DMS153 treated with DMSO at 0.1 percent for 48 hours (cell line): ENCODE results near the gene AP2A1.

Experiments
- DNase-seq: peaks from one replicate; lab custom pipeline; 2025; ENCODE audit not compliant: unreplicated experiment; lab: John Stamatoyannopoulos, UW

The AP2A1 gene

DNA sequence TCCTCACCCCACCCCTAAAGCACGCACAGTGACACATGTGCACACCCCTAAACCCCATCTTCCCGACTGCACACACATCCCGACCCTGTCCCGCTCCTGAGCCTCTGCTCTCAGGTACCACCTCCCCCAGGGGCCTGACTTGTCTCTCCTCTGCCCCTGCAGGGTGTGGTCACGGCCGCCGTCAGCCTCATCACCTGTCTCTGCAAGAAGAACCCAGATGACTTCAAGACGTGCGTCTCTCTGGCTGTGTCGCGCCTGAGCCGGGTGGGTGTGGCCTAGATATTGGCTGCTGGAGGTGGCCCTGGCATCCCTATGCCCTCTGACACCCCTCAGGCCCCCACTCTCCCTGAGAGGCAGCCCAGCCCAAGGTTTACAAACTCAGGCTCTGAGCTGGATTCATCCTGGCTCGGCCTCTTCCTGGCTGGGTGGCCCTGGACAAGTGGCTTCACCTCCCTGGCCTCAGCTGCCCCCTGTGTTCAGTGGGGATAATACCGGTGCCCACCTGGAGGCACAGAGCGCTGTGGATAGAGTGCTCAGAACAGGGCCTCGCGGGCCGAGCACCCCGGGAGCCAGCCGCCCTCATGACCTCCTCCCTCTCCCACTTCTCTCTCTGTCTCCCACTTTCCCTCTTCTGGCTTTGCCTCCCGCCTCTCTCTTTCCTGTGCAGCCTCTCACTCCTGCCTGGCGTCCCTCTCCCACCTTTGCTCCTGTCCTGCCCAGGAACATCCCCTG is 26.2 kb downstream of the AP2A1 start:
- DNase-seq, result no peak

DNA sequence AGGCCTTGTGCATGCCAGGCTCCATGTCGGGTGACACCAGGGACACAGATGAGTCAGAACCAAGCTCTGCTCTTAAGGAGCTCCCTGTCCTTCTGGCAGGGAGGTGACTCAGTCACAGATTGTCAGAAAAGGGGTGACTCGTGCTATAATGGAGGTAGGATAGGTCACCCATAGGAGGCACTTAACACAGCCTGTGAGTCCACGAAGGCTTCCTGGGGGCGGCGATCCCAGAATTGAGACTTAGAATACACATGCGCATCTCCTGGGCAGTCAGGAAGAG is 26.7 kb downstream of the AP2A1 start:
- DNase-seq, result no peak

DNA sequence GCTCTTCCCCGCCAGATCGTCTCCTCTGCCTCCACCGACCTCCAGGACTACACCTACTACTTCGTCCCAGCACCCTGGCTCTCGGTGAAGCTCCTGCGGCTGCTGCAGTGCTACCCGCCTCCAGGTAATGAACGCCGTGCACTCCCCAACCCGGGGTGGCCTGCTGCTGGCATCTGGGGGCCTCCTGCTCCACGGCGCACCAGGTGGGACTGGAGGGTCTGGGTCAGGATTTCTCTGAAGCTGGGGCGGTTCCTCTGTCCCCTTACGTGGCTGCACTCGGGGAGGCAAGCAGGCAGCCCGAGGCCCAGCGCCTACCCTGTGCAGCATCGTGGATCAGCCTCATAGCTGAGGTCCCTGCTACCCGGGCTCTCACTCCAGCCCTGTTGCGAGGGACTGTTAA is 28.8 kb downstream of the AP2A1 start:
- DNase-seq, result no peak

DNA sequence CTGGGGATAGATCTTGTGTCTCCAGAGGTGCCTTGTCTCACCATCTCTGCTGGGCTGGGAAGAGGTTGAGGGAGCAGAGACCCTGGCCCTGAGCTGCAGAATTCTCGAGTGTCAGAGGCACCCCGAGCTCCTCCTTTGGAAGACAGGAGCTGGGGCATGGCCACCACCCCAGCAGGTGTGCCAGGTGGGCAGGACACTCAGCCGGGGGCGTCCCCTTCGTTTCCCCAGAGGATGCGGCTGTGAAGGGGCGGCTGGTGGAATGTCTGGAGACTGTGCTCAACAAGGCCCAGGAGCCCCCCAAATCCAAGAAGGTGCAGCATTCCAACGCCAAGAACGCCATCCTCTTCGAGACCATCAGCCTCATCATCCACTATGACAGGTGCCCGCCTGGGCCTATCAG is 31.8 kb downstream of the AP2A1 start:
- no peak for DNase-seq

DNA sequence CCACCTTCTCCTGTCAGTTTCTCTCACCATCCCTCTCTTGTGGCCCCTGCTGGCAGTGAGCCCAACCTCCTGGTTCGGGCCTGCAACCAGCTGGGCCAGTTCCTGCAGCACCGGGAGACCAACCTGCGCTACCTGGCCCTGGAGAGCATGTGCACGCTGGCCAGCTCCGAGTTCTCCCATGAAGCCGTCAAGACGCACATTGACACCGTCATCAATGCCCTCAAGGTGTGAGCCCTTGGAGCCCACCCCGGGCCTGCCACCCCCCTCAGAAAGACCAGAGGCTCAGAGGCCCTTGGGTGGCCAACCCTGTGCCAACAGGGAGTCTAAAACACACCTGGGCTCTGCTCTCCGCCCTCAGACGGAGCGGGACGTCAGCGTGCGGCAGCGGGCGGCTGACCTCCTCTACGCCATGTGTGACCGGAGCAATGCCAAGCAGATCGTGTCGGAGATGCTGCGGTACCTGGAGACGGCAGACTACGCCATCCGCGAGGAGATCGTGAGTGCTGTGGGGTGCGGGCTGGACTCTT is 32.5 kb downstream of the AP2A1 start:
- no peak for DNase-seq

DNA sequence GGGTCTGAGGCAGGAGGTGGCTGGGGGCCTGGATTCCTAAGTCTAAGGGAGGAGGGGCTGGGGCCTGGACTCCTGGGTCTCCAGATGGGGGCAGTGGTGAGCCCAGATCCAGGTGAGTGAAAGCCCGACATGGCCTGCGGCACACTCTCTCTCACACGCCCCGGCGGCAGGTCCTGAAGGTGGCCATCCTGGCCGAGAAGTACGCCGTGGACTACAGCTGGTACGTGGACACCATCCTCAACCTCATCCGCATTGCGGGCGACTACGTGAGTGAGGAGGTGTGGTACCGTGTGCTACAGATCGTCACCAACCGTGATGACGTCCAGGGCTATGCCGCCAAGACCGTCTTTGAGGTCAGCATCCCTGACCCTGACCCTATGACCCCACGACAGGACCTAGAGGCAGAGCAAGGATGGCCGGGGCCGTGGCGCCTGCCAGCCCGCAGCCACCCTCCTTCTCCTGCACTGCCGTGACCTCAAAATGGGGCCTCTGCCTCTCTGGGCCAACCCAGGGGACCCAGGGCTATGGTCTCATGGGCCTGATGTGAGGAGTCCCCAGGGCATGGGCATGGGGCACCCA is 33.1 kb downstream of the AP2A1 start:
- no peak for DNase-seq

DNA sequence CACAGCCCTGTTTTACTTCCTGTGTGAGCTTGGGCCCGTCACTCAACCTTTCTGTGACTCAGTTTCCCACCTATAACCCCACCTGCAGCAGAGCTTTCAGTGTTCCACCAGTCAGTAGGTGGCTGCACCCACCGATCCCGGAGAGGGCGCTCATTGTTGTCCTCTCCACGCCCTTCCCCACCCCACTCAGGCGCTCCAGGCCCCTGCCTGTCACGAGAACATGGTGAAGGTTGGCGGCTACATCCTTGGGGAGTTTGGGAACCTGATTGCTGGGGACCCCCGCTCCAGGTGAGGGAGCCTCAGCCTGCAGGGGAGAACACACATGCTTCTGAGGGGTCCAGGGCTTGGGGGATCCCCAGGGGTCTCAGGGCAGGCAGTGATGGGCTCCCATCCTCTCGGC is 34.0 kb downstream of the AP2A1 start:
- no peak for DNase-seq

DNA sequence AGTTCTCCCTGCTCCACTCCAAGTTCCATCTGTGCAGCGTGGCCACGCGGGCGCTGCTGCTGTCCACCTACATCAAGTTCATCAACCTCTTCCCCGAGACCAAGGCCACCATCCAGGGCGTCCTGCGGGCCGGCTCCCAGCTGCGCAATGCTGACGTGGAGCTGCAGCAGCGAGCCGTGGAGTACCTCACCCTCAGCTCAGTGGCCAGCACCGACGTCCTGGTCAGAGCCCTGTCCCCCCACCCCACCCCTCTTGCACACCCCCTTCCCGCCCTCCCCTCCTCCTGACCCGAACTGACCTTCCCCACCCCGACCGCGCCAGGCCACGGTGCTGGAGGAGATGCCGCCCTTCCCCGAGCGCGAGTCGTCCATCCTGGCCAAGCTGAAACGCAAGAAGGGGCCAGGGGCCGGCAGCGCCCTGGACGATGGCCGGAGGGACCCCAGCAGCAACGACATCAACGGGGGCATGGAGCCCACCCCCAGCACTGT is 34.6 kb downstream of the AP2A1 start:
- no peak for DNase-seq

DNA sequence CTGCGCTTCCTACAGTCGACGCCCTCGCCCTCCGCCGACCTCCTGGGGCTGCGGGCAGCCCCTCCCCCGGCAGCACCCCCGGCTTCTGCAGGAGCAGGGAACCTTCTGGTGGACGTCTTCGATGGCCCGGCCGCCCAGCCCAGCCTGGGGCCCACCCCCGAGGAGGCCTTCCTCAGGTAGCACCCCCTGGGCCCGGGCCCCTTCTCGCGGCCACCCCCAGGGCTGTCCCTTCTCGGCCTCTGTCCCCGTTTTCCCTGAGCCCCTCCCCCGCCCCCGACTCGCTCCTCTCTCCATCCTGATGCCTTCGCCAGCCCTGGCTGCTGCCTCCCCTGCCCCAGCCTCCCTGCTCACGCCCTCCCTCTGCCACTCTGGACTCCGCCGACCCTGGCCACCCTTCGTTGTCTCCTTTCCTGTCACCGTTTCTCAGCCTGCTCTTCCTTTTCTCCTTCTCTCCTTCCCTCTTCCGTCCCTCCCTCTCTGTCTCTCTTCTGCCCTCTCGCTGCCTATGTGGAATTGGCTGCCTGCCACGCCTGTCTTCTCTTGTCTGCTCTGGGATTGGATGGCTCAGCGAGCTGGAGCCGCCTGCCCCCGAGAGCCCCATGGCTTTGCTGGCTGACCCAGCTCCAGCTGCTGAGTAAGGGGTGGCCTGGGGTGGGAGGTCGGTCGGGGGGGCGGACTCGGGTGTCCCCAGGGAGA is 35.3 kb downstream of the AP2A1 start:
- DNase-seq, result peak; percentile 91

DNA sequence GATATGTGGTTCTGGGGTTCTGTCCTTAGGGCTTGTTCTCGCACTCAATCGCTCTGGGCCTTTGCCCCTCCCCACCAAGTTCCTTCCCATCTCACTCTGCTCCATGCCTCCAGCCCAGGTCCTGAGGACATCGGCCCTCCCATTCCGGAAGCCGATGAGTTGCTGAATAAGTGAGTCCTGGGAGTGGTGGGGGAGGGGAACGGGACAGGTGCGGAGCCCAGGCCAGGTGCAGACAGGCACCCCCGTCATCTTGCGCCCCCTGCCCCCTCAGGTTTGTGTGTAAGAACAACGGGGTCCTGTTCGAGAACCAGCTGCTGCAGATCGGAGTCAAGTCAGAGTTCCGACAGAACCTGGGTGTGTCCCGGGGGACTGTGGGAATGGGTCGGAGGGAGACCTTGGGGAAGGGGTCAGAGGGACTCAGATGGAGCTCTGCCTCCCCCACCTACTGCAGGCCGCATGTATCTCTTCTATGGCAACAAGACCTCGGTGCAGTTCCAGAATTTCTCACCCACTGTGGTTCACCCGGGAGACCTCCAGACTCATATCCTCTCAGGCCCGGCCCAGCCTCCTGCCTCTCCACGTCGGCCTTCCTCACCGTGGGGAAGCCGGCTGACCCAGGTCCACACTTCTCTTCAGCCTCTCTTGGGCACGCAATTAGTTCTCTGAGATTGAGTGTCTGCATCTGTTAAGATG is 36.2 kb downstream of the AP2A1 start:
- peak; percentile 64 for DNase-seq

DNA sequence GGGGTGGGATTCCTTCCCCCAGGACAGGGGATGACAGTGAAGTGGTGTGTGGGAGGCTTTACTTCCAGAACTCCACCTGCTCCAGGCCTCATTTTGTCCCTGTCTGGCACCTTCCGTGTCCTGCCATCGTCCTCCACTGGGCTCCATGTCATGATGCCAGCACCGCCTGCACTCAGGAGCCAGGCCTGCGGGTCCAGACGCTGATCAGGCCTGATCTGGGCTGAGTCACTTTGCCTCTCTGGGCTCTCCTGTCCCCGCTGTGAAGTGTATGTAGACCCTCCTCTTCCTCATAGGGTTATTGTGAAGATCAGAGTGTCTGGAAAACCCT is 36.7 kb downstream of the AP2A1 start:
- DNase-seq, result no peak

DNA sequence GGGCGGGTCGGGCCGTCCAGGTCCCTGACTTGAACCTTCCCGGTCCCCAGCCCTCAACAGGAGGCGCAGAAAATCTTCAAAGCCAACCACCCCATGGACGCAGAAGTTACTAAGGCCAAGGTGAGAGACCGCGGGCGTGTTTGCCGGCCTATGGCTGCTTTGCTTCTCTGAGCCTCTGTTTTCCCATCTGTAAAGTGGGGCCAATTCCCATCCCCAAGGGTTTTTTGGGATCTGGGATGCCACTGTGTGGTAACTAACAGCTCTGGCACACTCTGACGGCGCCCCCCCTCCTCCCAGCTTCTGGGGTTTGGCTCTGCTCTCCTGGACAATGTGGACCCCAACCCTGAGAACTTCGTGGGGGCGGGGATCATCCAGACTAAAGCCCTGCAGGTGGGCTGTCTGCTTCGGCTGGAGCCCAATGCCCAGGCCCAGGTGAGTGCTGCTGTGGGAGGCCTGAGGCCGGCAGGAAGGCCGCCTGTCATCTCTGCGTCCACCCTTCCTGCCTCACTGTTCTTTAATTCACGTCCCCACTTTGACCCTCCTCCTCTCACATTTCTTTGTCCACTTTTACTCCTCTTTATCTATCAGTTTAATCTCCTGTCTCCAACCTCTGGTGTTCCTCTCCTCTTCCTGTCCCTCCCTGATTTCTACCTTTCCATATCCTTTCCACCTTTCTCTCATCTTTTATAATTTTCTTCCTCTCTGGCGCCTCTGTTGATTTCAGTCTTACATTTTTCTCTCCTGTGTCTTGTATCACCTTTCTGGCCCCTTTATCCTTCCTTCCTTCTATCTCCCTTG is 39.2 kb downstream of the AP2A1 start:
- no peak for DNase-seq

DNA sequence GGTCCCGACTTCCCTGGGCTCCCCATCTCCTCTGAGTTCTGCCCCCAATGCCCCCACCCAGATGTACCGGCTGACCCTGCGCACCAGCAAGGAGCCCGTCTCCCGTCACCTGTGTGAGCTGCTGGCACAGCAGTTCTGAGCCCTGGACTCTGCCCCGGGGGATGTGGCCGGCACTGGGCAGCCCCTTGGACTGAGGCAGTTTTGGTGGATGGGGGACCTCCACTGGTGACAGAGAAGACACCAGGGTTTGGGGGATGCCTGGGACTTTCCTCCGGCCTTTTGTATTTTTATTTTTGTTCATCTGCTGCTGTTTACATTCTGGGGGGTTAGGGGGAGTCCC is 39.8 kb downstream of the AP2A1 start:
- DNase-seq, result no peak

DNA sequence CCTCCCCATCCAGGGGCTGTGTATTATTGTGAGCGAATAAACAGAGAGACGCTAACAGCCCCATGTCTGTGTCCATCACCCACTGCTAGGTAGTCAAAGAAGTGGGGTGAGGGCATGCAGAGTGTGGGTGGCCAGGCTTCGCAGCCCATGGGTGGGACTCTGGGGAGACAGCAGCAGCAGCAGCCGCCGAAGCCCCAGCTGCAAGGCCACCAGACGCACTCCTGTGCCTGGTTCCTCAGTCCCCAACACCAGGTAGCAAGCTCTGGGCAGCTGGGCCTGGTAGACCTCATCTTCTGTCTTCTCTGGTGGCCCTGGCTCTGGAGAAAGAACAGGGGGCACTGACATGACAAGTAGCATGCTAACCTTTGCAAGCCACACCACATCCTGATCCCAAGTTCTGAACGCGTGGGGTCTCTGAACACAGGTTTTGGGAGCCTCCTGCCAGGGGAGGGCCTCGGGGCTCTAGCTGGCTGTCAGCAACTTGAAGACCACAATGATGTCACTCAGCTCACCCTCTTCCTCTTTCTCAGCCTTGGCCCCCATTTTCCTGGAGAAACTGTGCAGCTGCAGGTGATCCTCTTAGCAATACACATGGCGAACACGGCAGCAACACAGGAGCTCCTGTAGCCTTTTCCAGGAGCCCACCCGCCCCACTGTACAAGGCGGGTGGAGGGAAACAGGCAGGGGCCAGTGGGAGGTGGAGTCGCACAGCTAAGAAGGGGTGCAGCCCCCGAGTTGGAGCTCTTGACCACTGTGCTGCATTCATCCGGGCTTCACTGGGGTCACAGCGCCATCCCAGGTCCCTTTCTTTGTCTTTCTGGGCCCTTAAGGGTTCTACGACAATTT is 40.5 kb downstream of the AP2A1 start:
- DNase-seq, result no peak

DNA sequence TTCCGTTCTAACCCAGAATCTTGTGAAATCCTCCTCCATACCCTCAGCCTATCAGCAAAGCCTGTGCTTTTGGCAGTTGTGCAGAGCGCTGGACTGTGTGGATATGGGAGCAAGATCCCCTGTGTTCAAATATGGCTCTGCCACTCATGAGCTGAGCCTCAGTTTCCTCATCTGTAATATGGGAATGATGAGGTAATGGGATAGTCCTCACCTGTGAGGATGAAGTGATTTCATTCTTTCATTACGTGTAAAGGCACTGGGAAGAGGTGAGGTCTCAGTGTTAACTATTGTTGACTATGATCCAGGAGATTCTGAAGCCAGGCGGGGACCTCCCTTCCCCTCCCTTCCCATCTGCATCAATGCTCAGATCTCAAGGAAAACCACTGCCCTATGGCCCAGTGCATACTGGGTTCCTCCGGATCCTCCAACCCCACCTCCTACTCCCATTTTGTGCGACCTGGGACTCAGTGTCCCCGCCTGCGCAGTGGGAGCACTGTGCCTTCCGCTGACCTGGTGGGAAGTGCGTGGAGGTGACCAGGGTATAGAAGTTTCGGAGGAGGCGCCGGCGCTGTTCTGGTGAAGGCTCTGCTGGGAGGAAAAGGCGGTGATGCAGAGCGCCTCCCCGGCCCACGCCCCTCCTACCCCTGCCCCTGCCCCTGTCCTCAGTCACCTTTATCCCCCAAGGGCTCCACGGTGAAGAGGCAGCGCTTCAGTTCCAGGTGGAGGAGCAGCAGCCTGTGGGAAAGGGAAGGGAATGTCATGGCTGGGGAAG is 41.3 kb downstream of the AP2A1 start:
- no peak for DNase-seq

DNA sequence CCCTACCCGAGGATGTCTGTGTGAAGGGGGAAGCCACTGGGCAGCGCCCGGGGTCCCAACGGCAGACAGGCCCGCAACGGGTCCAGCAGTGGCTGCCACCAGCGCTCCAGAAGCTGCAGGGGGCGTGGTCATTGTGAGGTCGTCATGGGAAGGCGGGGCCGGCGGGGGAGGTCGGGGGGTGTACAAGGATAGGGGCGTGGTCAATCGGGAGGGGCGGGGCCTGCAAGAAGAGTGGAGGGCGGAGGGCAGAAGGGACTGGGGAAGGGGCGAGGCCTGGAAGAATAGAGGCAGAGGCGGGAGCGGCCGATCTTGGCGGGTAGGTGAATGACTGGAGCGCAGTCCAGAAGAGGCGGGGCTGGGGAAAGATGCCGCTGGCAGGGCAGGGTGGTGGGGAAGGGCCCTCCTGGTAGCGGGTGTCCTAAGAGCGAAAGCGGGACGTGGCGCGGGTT is 41.9 kb downstream of the AP2A1 start:
- DNase-seq, result peak; percentile 92

DNA sequence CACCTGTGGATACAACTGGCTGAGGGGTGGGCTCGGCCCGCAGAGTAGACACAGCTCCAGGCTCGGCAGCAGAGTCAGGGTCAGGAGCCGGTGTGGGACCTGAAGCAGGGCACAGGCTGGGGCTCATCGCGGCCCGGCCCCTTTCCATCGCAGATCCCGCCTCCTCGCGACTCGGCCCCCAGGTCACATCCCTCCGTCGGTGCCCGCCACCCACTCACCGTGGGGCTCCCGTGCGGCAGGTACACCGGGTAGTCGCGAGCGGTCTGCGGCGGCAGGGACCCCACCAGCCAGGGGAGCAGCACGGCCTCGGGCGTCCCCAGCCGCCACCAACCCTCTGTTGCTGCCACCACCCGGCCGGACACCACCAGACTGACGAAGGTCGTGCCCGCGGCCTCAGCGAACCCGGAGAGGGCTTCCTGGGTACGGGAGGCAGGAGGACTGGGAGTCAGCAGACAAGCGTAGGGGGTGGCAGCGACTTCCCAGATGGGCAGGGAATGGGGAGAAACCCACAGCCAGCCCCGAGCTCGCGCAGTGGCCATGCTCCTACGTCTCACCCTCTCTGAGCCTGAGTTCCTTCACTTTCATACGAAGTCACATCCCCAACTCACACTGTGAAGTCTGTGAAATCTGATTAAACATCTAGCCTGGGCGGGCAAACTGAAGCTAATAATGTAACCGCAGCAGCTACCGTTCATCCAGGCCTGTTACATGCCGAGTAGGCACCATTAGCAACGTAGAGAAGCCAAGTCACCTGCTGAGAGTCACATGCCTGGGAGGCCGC is 42.5 kb downstream of the AP2A1 start:
- DNase-seq, result peak; percentile 70

DNA sequence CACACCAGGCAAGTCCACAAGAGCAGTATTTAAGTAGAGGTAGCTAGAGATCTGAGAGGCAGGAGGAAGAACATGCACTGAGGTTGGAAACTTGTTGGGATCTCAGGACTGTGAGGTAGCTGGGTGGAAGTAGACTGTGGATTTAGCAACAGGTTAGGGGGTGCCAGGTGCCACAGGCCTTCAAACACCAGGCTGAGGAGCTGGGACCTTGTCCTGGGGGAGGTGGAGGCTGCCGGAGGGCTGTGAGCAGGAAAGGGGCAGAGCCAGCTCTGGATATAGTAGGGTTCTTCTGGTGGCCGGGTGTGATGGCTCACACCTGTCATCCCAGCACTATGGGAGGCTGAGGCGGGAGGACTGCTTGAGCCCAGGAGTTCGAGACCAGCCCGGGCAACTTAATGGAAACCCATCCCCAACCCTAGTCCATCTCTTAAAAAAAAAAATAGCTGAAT is 43.2 kb downstream of the AP2A1 start:
- DNase-seq, result no peak

DNA sequence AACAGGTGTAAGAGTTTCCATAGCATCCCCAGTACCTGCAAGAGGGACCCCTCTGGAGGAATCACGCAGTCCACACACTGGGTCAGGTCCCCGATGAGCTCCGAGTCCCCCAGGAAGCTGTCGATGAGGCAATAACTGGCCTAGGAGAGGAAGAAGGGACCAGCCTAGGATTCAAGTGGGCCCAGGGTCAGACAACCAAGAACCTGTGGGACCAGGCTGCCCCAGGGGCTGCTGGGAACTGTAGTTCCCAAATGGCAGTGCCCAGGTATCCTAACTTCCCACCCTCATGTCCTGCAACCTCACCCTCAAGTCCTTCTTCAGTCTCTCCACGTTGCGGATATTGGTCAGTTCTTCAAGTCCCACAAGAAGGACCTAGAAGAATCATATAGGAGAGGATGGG is 44.5 kb downstream of the AP2A1 start:
- no peak for DNase-seq
